ENCODE results near the gene CNPY4. TPM values are rescaled to one million over a fixed set of nuclear protein-coding genes. Genes with fewer than 3 reads are reported as not detected.
A peak's percentile ranks its signal among the peaks of the same experiment; 100 is the strongest.

The CNPY4 gene
- total and polyA plus RNA-seq, 4 donors, result 14.0 to 35.0 (median 23.3) TPM

- H3K36me3 ChIP-seq (ENCODE audit: control insufficient read depth in 1 of 2, insufficient read depth in 2 of 2, low read length in 1 of 2), result peaks cover 0 to 9% of the 10 kb centered on the region in 2 donors
Measured at GRCh38 chr7:100107890-100108289, 11.5 kb upstream of the CNPY4 start.

GRCh38 chr7:100109521-100110163 lies 9.8 kb upstream of the CNPY4 start:
- Histone ChIP-seq H3K4me1 (ENCODE audit: control insufficient read depth in 1 of 2, insufficient read depth in 2 of 2, low read length in 2 of 2) (no peaks in the 10 kb centered on the region), H3K9me3 (ENCODE audit: control insufficient read depth, low read length) (no peaks in the 10 kb centered on the region), H3K27me3 (ENCODE audit: control insufficient read depth in 1 of 2, insufficient read depth in 2 of 2, low read length in 1 of 2) (no peaks in the 10 kb centered on the region), H3K36me3 (ENCODE audit: control insufficient read depth in 1 of 2, insufficient read depth in 2 of 2, low read length in 1 of 2) (peaks cover 0 to 9% of the 10 kb centered on the region in 2 donors), H3K27ac (ENCODE audit: low read depth in 1 of 2, low read length in 2 of 2) (no peak overlapping the region), H3K4me3 (ENCODE audit: low read length in 2 of 2) (no peak overlapping the region)
- DNase-seq, result no peak
- WGBS, 2 donors, result 85 to 86% methylated on average over 12 of the region's 12 CpGs
- ATAC-seq (ENCODE audit: low FRiP score), result no peak
- intact Hi-C loops (cut with DNase I), result no loop called here

More at GRCh38 chr7:100107890-100108289, 11.5 kb upstream of the CNPY4 start:
- intact Hi-C loops (cut with DNase I), result no loop called here
- whole genome bisulfite sequencing, 2 donors, result 63 to 71% methylated on average over 9 to 11 of the region's 11 CpGs
- Histone ChIP-seq H3K9me3 (ENCODE audit: control insufficient read depth, low read length) (no peaks in the 10 kb centered on the region), H3K4me1 (ENCODE audit: control insufficient read depth in 1 of 2, insufficient read depth in 2 of 2, low read length in 2 of 2) (no peaks in the 10 kb centered on the region), H3K27ac (ENCODE audit: low read depth in 1 of 2, low read length in 2 of 2) (no peak overlapping the region), H3K4me3 (ENCODE audit: low read length in 2 of 2) (no peak overlapping the region), H3K27me3 (ENCODE audit: control insufficient read depth in 1 of 2, insufficient read depth in 2 of 2, low read length in 1 of 2) (no peaks in the 10 kb centered on the region)
- DNase-seq, result no peak
- ATAC-seq (ENCODE audit: low FRiP score), result no peak

GRCh38 chr7:100111156-100111555 lies 8.3 kb upstream of the CNPY4 start:
- ATAC-seq (ENCODE audit: low FRiP score), result no peak

GRCh38 chr7:100111914-100112313 lies 7.5 kb upstream of the CNPY4 start:
- DNase-seq (no peak), ATAC-seq (ENCODE audit: low FRiP score) (no peak)
- no peaks in the 10 kb centered on the region for H3K27me3 ChIP-seq (ENCODE audit: control insufficient read depth in 1 of 2, insufficient read depth in 2 of 2, low read length in 1 of 2)
- no peaks in the 10 kb centered on the region for H3K9me3 ChIP-seq (ENCODE audit: control insufficient read depth, low read length)
- H3K4me1 ChIP-seq (ENCODE audit: control insufficient read depth in 1 of 2, insufficient read depth in 2 of 2, low read length in 2 of 2), result no peaks in the 10 kb centered on the region
- WGBS, 2 donors, result 84 to 90% methylated on average over 13 of the region's 13 CpGs
- intact Hi-C loops (cut with DNase I), result no loop called here
- H3K27ac ChIP-seq (ENCODE audit: low read depth in 1 of 2, low read length in 2 of 2), result no peak overlapping the region
- H3K4me3 ChIP-seq (ENCODE audit: low read length in 2 of 2), result no peak overlapping the region
- H3K36me3 ChIP-seq (ENCODE audit: control insufficient read depth in 1 of 2, insufficient read depth in 2 of 2, low read length in 1 of 2), result peaks cover 0 to 3% of the 10 kb centered on the region in 2 donors

More at GRCh38 chr7:100111156-100111555, 8.3 kb upstream of the CNPY4 start:
- Histone ChIP-seq H3K4me3 (ENCODE audit: low read length in 2 of 2) (no peak overlapping the region), H3K27me3 (ENCODE audit: control insufficient read depth in 1 of 2, insufficient read depth in 2 of 2, low read length in 1 of 2) (no peaks in the 10 kb centered on the region), H3K4me1 (ENCODE audit: control insufficient read depth in 1 of 2, insufficient read depth in 2 of 2, low read length in 2 of 2) (no peaks in the 10 kb centered on the region), H3K36me3 (ENCODE audit: control insufficient read depth in 1 of 2, insufficient read depth in 2 of 2, low read length in 1 of 2) (peaks cover 0 to 7% of the 10 kb centered on the region in 2 donors), H3K27ac (ENCODE audit: low read depth in 1 of 2, low read length in 2 of 2) (no peak overlapping the region), H3K9me3 (ENCODE audit: control insufficient read depth, low read length) (no peaks in the 10 kb centered on the region)
- intact Hi-C loops (cut with DNase I), result no loop called here
- DNase-seq, result no peak
- WGBS, 2 donors, result 93% methylated on average over 7 of the region's 7 CpGs

- H3K4me3 ChIP-seq (ENCODE audit: low read length in 2 of 2), result no peak overlapping the region
- H3K27me3 ChIP-seq (ENCODE audit: control insufficient read depth in 1 of 2, insufficient read depth in 2 of 2, low read length in 1 of 2), result no peaks in the 10 kb centered on the region
- DNase-seq (no peak), ATAC-seq (ENCODE audit: low FRiP score) (no peak)
- intact Hi-C loops (cut with DNase I), result no loop called here
- no peaks in the 10 kb centered on the region for H3K4me1 ChIP-seq (ENCODE audit: control insufficient read depth in 1 of 2, insufficient read depth in 2 of 2, low read length in 2 of 2)
- peaks cover 0 to 2% of the 10 kb centered on the region in 2 donors for H3K36me3 ChIP-seq (ENCODE audit: control insufficient read depth in 1 of 2, insufficient read depth in 2 of 2, low read length in 1 of 2)
- no peak overlapping the region for H3K27ac ChIP-seq (ENCODE audit: low read depth in 1 of 2, low read length in 2 of 2)
- 91 to 97% methylated on average over 7 of the region's 7 CpGs for WGBS, 2 donors
- H3K9me3 ChIP-seq (ENCODE audit: control insufficient read depth, low read length), result no peaks in the 10 kb centered on the region
Measured at GRCh38 chr7:100115026-100115425, 4.4 kb upstream of the CNPY4 start.

GRCh38 chr7:100118388-100119071 lies 904 bp upstream of the CNPY4 start:
- ATAC-seq (ENCODE audit: low FRiP score), result no peak

GRCh38 chr7:100119970-100120732 lies 717 bp downstream of the CNPY4 start:
- Histone ChIP-seq H3K4me3 (ENCODE audit: low read length in 2 of 2) (peak overlapping the region; percentile 55 to 71), H3K27ac (ENCODE audit: low read depth in 1 of 2, low read length in 2 of 2) (peak overlapping the region in 1 of 2 donors; percentile 29), H3K36me3 (ENCODE audit: control insufficient read depth in 1 of 2, insufficient read depth in 2 of 2, low read length in 1 of 2) (no peaks in the 10 kb centered on the region), H3K27me3 (ENCODE audit: control insufficient read depth in 1 of 2, insufficient read depth in 2 of 2, low read length in 1 of 2) (no peaks in the 10 kb centered on the region), H3K4me1 (ENCODE audit: control insufficient read depth in 1 of 2, insufficient read depth in 2 of 2, low read length in 2 of 2) (peaks cover 0 to 2% of the 10 kb centered on the region in 2 donors), H3K9me3 (ENCODE audit: control insufficient read depth, low read length) (no peaks in the 10 kb centered on the region)
- intact Hi-C loops (cut with DNase I), result loop anchor here in 1 of 2 donors (2.0 kb wide), 1 partner anchor 19 kb away; the partner anchor contains the start of genes AP4M1 and MCM7
- peak; percentile 78 to 84 for DNase-seq
- peak; percentile 83 for ATAC-seq (ENCODE audit: low FRiP score)
- WGBS, 2 donors, result 10 to 11% methylated on average over 19 of the region's 19 CpGs

More at GRCh38 chr7:100118388-100119071, 904 bp upstream of the CNPY4 start:
- no peaks in the 10 kb centered on the region for H3K9me3 ChIP-seq (ENCODE audit: control insufficient read depth, low read length)
- no peaks in the 10 kb centered on the region for H3K27me3 ChIP-seq (ENCODE audit: control insufficient read depth in 1 of 2, insufficient read depth in 2 of 2, low read length in 1 of 2)
- peak overlapping the region; percentile 55 to 73 for H3K4me3 ChIP-seq (ENCODE audit: low read length in 2 of 2)
- peaks cover 0 to 2% of the 10 kb centered on the region in 2 donors for H3K4me1 ChIP-seq (ENCODE audit: control insufficient read depth in 1 of 2, insufficient read depth in 2 of 2, low read length in 2 of 2)
- intact Hi-C loops (cut with DNase I), result loop anchor here in 1 of 2 donors (2.0 kb wide), 1 partner anchor 18 kb away; the partner anchor contains the start of genes AP4M1 and MCM7
- peak in 1 of 2 donors; percentile 46 for DNase-seq
- no peaks in the 10 kb centered on the region for H3K36me3 ChIP-seq (ENCODE audit: control insufficient read depth in 1 of 2, insufficient read depth in 2 of 2, low read length in 1 of 2)
- 17 to 21% methylated on average over 18 of the region's 18 CpGs for WGBS, 2 donors
- no peak overlapping the region for H3K27ac ChIP-seq (ENCODE audit: low read depth in 1 of 2, low read length in 2 of 2)

- Histone ChIP-seq H3K27ac (ENCODE audit: low read depth in 1 of 2, low read length in 2 of 2) (peak overlapping the region in 1 of 2 donors; percentile 2), H3K4me1 (ENCODE audit: control insufficient read depth in 1 of 2, insufficient read depth in 2 of 2, low read length in 2 of 2) (peaks cover 0 to 2% of the 10 kb centered on the region in 2 donors)
Measured at GRCh38 chr7:100120733-100121036, 1.3 kb downstream of the CNPY4 start.

More at GRCh38 chr7:100120733-100121036, 1.3 kb downstream of the CNPY4 start:
- WGBS, 2 donors, result 13 to 19% methylated on average over 1 of the region's 1 CpG
- Histone ChIP-seq H3K27me3 (ENCODE audit: control insufficient read depth in 1 of 2, insufficient read depth in 2 of 2, low read length in 1 of 2) (no peaks in the 10 kb centered on the region), H3K36me3 (ENCODE audit: control insufficient read depth in 1 of 2, insufficient read depth in 2 of 2, low read length in 1 of 2) (no peaks in the 10 kb centered on the region), H3K4me3 (ENCODE audit: low read length in 2 of 2) (no peak overlapping the region), H3K9me3 (ENCODE audit: control insufficient read depth, low read length) (no peaks in the 10 kb centered on the region)
- no peak for ATAC-seq (ENCODE audit: low FRiP score)
- intact Hi-C loops (cut with DNase I), result no loop called here
- no peak for DNase-seq

Data from aorta (tissue), 5 donors.